B cell (primary cell): ENCODE data around the gene SLCO3A1. TPM values are rescaled to one million over a fixed set of nuclear protein-coding genes. Genes with fewer than 3 reads are reported as not detected.

Experiments
- ATAC-seq: fragments of 200-7000 bp; cut with Tn5 transposase; one replicate; pipeline ENCODE4 v1.10.0; 2021; ENCODE audit warnings: low read depth, mild to moderate bottlenecking, moderate number of reproducible peaks, moderate library complexity
- CTCF ChIA-PET: fragments of 350-600 bp; sonication (Branson Sonifier 250); formaldehyde crosslinking; loops from one replicate; lab custom pipeline; 2021; ENCODE audit warnings: antibody characterized with exemption, inconsistent platforms; lab: Charles Lee
- POLR2A ChIA-PET: fragments of 350-600 bp; sonication (Branson Sonifier 250); formaldehyde crosslinking; loops from one replicate; lab custom pipeline; 2021; ENCODE audit warnings: antibody characterized with exemption; lab: Charles Lee
- DNase-seq: peaks from one replicate; pipeline ENCODE4 v3.0.0; 2013
- H2AFZ ChIP-seq: 2 replicates; pipeline ENCODE4 v1.6.1; 2012; ENCODE audit warnings: mild to moderate bottlenecking, low read depth, low read length; ENCODE audit not compliant: insufficient read depth, poor library complexity, severe bottlenecking
- H3K27ac ChIP-seq, 2 donors: 1 replicate in 1 of 2; 2 replicates in 1 of 2; pipeline ENCODE4 v1.5.1; 2012 to 2013; ENCODE audit warnings: low read length in 2 of 2, mild to moderate bottlenecking in 2 of 2, moderate library complexity in 1 of 2
- H3K27me3 ChIP-seq, 4 experiments: fragments of 200-600 bp in 1 of 4; sonication (generic) in 1 of 4; replicated peaks in 1 of 4; 1 replicate in 2 of 4; 2 replicates in 2 of 4; pipeline versions ENCODE4 v1.6.1 to v1.7.0; 2013 to 2016; ENCODE audit warnings: low read length in 3 of 4, mild to moderate bottlenecking in 2 of 4, mixed read lengths in 1 of 4, moderate library complexity in 1 of 4; ENCODE audit not compliant: insufficient read depth in 4 of 4, control insufficient read depth in 3 of 4; ENCODE audit errors: control extremely low read depth in 1 of 4
- H3K36me3 ChIP-seq, 2 experiments: replicated peaks in 1 of 2; 1 replicate in 1 of 2; 2 replicates in 1 of 2; pipeline versions ENCODE4 v1.6.1 to v1.7.1; 2013; ENCODE audit warnings: low read length in 1 of 2; ENCODE audit not compliant: insufficient read depth in 2 of 2, control insufficient read depth in 1 of 2; ENCODE audit errors: control extremely low read depth in 1 of 2, extremely low read depth in 1 of 2
- H3K4me1 ChIP-seq, 2 donors: fragments of 200-600 bp in 1 of 2; sonication (generic) in 1 of 2; 1 replicate in 1 of 2; 2 replicates in 1 of 2; pipeline versions ENCODE4 v1.5.1 to v1.6.1; 2013 to 2017; ENCODE audit warnings: low read length in 2 of 2; ENCODE audit not compliant: control insufficient read depth in 2 of 2, insufficient read depth in 2 of 2
- H3K4me2 ChIP-seq: replicated peaks from 2 replicates; pipeline ENCODE3; 2012; ENCODE audit warnings: mild to moderate bottlenecking, low read depth, low read length; ENCODE audit not compliant: poor library complexity, severe bottlenecking
- H3K4me3 ChIP-seq, 5 experiments: fragments of 200-600 bp in 1 of 5; sonication (generic) in 1 of 5; 1 replicate in 3 of 5; 2 replicates in 2 of 5; pipeline versions ENCODE4 v1.5.1 to v1.7.0; 2011 to 2016; ENCODE audit warnings: low read length in 4 of 5, mild to moderate bottlenecking in 4 of 5, low read depth in 2 of 5, control low read depth in 1 of 5, moderate library complexity in 1 of 5; ENCODE audit not compliant: insufficient read depth in 1 of 5; ENCODE audit errors: control extremely low read depth in 1 of 5, extremely low read depth in 1 of 5
- H3K79me2 ChIP-seq: fragments of 200-600 bp; sonication (generic); one replicate; pipeline ENCODE4 v1.6.0; 2016; ENCODE audit warnings: low read length; ENCODE audit not compliant: control insufficient read depth, insufficient read depth
- H3K9ac ChIP-seq: fragments of 200-600 bp; sonication (generic); 2 replicates; pipeline ENCODE4 v1.6.1; 2017; ENCODE audit warnings: mild to moderate bottlenecking, low read length, moderate library complexity
- H3K9me3 ChIP-seq, 3 donors: one replicate each; pipeline versions ENCODE4 v1.6.1 to v1.7.1; 2013; ENCODE audit warnings: low read length in 2 of 3; ENCODE audit not compliant: control insufficient read depth in 2 of 3, insufficient read depth in 1 of 3; ENCODE audit errors: control extremely low read depth in 1 of 3
- H4K20me1 ChIP-seq: 2 replicates; pipeline ENCODE4 v1.6.0; 2012; ENCODE audit warnings: mild to moderate bottlenecking, low read length; ENCODE audit not compliant: insufficient read depth, control insufficient read depth, poor library complexity, severe bottlenecking
- H3K27ac Mint-ChIP-seq: one replicate; pipeline ENCODE4 v1.8.0; 2021; ENCODE audit warnings: mixed read lengths
- H3K27me3 Mint-ChIP-seq: one replicate; pipeline ENCODE4 v1.8.0; 2021; ENCODE audit warnings: mixed read lengths
- H3K4me1 Mint-ChIP-seq: one replicate; pipeline ENCODE4 v1.8.0; 2021; ENCODE audit warnings: mixed read lengths
- H3K4me3 Mint-ChIP-seq: one replicate; pipeline ENCODE4 v1.8.0; 2021; ENCODE audit warnings: mixed read lengths
- H3K9me3 Mint-ChIP-seq: one replicate; pipeline ENCODE4 v1.8.0; 2022; ENCODE audit warnings: mixed read lengths; ENCODE audit not compliant: insufficient read depth
- CTCF ChIP-seq: fragments of 200-600 bp; IDR thresholded peaks from one replicate; pipeline ENCODE4 v1.8.0; 2022; ENCODE audit warnings: antibody characterized with exemption, mild to moderate bottlenecking
- EZH2 ChIP-seq: IDR thresholded peaks from 2 replicates; pipeline ENCODE4 v1.6.1; 2012; ENCODE audit warnings: borderline replicate concordance, low read depth, mild to moderate bottlenecking, moderate library complexity, low read length; ENCODE audit not compliant: insufficient read depth, poor library complexity, severe bottlenecking
- WGBS: methylation state at CpG from one replicate; pipeline ENCODE4 v1.1.5; 2013; ENCODE audit warnings: missing lambda C conversion rate; ENCODE audit not compliant: insufficient coverage; 5-methylcytosine and 5-hydroxymethylcytosine counted together
- intact Hi-C: fragments of 100-400 bp; cut with micrococcal nuclease; formaldehyde crosslinking; loops from one replicate; pipeline ENCODE4 v1.10.0; 2022
- polyA plus RNA-seq: library from polyadenylated mRNA; depleted of rRNA; stranded (reverse); fragments of >200 nt; gene quantifications from 2 replicates; pipeline ENCODE4 v1.2.3, GENCODE V29; 2012
- total RNA-seq, 2 donors: library from RNA; stranded (reverse); fragments of 120-200 nt in 1 of 2; gene quantifications; 1 replicate in 1 of 2; 2 replicates in 1 of 2; pipeline versions ENCODE4 v1.2.3 to v1.2.4, GENCODE V29; 2013 to 2022

SLCO3A1 gene
- total and polyA plus RNA-seq, 2 donors (not counting 1 experiment from before 2014, with no cell fraction given): 0.99 to 2.3 TPM

GRCh38 chr15:91909111-91909510 is 55.6 kb downstream of the SLCO3A1 start:
- ATAC-seq (no peak), DNase-seq (no peak)
- Mint-ChIP-seq H3K4me1 (no peaks in the 10 kb centered on the region), H3K4me3 (no peak overlapping the region), H3K27me3 (no peaks in the 10 kb centered on the region), H3K27ac (no peak overlapping the region), H3K9me3 (no peaks in the 10 kb centered on the region)
- TF ChIP-seq EZH2 (no peak), CTCF (no peak)
- H3K4me2 ChIP-seq: no peak overlapping the region
- ChIA-PET CTCF (no interaction called here), POLR2A (no interaction called here)
- no peaks in the 10 kb centered on the region for H3K79me2 ChIP-seq
- no peak overlapping the region for H2AFZ ChIP-seq
- H3K27ac ChIP-seq: no peak overlapping the region
- H3K9me3 ChIP-seq: no peaks in the 10 kb centered on the region
- WGBS: 73% methylated on average over 2 of the region's 2 CpGs
- no peak overlapping the region for H3K4me3 ChIP-seq
- no peaks in the 10 kb centered on the region for H4K20me1 ChIP-seq
- intact Hi-C loops: no loop called here
- no peaks in the 10 kb centered on the region for H3K36me3 ChIP-seq
- H3K4me1 ChIP-seq: no peaks in the 10 kb centered on the region
- no peaks in the 10 kb centered on the region for H3K27me3 ChIP-seq
- no peak overlapping the region for H3K9ac ChIP-seq

- Histone ChIP-seq H3K4me1 (no peaks in the 10 kb centered on the region), H4K20me1 (no peaks in the 10 kb centered on the region), H3K4me2 (no peak overlapping the region), H3K36me3 (no peaks in the 10 kb centered on the region), H3K27ac (no peak overlapping the region), H3K9ac (no peak overlapping the region), H2AFZ (no peak overlapping the region), H3K27me3 (no peaks in the 10 kb centered on the region), H3K4me3 (no peak overlapping the region), H3K9me3 (no peaks in the 10 kb centered on the region), H3K79me2 (no peaks in the 10 kb centered on the region)
- POLR2A ChIA-PET: no interaction called here
- CTCF ChIA-PET: no interaction called here
- intact Hi-C loops: no loop called here
- H3K4me1 Mint-ChIP-seq: no peaks in the 10 kb centered on the region
- no peak for TF ChIP-seq EZH2
- no peak for TF ChIP-seq CTCF
- H3K27ac Mint-ChIP-seq: no peak overlapping the region
- DNase-seq (no peak), ATAC-seq (no peak)
- no peaks in the 10 kb centered on the region for H3K9me3 Mint-ChIP-seq
- no peaks in the 10 kb centered on the region for H3K27me3 Mint-ChIP-seq
- WGBS: 96% methylated on average over 7 of the region's 7 CpGs
- H3K4me3 Mint-ChIP-seq: no peak overlapping the region
These were observed 56.1 kb downstream of the SLCO3A1 start for GRCh38 chr15:91909574-91909973.
